Tibial nerve (tissue), 4 donors: ENCODE results near the gene TADA3.

ENCODE experiments used
- EP300 ChIP-seq, 2 donors: sonication (generic); formaldehyde crosslinking; IDR thresholded peaks; one replicate each; pipeline ENCODE4 v1.6.1; 2017; ENCODE audit warnings: antibody characterized with exemption in 2 of 2, mild to moderate bottlenecking in 1 of 2
- POLR2A ChIP-seq, 2 donors: fragments of 450-650 bp; IDR thresholded peaks; one replicate each; pipeline ENCODE4 v1.6.1; 2017; ENCODE audit warnings: antibody characterized with exemption in 2 of 2, mild to moderate bottlenecking in 2 of 2, moderate library complexity in 2 of 2
- TF ChIP-seq, protein P1 (sequence below), 5 experiments: fragments of 200-600 bp in 3 of 5; fragments of 450-650 bp in 2 of 5; sonication (generic) in 3 of 5; IDR thresholded peaks; one replicate each; pipeline ENCODE4 v1.5.1; 2016 to 2019; ENCODE audit warnings: antibody characterized with exemption in 5 of 5, mild to moderate bottlenecking in 3 of 5, moderate library complexity in 2 of 5

DNA sequence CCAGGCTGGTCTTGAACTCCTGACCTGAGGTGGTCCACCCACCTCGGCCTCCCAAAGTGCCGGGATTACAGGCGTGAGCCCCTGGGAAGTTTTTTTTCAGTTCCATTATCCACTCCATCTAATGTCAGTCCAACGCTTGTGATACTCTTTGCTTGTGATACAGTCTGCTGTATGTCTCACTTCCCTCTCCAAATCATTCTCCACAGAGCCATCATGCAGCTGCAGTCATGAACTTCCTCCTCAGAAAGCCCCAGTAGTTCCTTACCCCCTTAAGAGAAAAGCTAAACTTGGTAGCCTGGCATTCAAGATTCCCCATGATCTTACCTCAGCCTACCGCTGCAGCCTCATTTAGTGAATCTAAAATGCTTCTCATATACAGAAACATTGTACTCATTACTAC, 2.9 kb upstream of the TADA3 start:
- TF ChIP-seq, protein P1, sequence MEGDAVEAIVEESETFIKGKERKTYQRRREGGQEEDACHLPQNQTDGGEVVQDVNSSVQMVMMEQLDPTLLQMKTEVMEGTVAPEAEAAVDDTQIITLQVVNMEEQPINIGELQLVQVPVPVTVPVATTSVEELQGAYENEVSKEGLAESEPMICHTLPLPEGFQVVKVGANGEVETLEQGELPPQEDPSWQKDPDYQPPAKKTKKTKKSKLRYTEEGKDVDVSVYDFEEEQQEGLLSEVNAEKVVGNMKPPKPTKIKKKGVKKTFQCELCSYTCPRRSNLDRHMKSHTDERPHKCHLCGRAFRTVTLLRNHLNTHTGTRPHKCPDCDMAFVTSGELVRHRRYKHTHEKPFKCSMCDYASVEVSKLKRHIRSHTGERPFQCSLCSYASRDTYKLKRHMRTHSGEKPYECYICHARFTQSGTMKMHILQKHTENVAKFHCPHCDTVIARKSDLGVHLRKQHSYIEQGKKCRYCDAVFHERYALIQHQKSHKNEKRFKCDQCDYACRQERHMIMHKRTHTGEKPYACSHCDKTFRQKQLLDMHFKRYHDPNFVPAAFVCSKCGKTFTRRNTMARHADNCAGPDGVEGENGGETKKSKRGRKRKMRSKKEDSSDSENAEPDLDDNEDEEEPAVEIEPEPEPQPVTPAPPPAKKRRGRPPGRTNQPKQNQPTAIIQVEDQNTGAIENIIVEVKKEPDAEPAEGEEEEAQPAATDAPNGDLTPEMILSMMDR (IDR thresholded peaks at IDR 0.05): no peak
- TF ChIP-seq EP300 (IDR thresholded peaks at IDR 0.05): no peak
- no peak for TF ChIP-seq POLR2A (IDR thresholded peaks at IDR 0.05)
